Spleen (tissue), 7 donors: Measurements from ENCODE around the gene TEX13D.

Experiments used
- CTCF ChIP-seq, 11 experiments: fragments of 200-600 bp in 7 of 11; fragments of 450-650 bp in 4 of 11; sonication (generic) in 4 of 11; IDR thresholded peaks in 8 of 11; conservative IDR thresholded peaks in 3 of 11; 1 replicate in 7 of 11; 2 replicates in 4 of 11; pipeline versions ENCODE4 v1.4.0 to v1.8.0; 2016 to 2021; ENCODE audit warnings: antibody characterized with exemption in 11 of 11, inconsistent platforms in 4 of 11, mild to moderate bottlenecking in 1 of 11
- POLR2A ChIP-seq, 3 donors: fragments of 450-650 bp; IDR thresholded peaks; one replicate each; pipeline ENCODE4 v1.5.1; 2017; ENCODE audit warnings: antibody characterized with exemption in 3 of 3, mild to moderate bottlenecking in 1 of 3
- POLR2AphosphoS5 ChIP-seq, 3 donors: sonication (generic); formaldehyde crosslinking; IDR thresholded peaks; one replicate each; pipeline ENCODE4 v1.5.1; 2017; ENCODE audit warnings: antibody characterized with exemption in 3 of 3
- donor health status: DM: no; HTN: no; CAD: no; lungs with moderate emphysema.
- donor health status: DM: no; HTN: no; CAD: no.
- donor health status: DM: no; HTN: no; CAD: no.

DNA sequence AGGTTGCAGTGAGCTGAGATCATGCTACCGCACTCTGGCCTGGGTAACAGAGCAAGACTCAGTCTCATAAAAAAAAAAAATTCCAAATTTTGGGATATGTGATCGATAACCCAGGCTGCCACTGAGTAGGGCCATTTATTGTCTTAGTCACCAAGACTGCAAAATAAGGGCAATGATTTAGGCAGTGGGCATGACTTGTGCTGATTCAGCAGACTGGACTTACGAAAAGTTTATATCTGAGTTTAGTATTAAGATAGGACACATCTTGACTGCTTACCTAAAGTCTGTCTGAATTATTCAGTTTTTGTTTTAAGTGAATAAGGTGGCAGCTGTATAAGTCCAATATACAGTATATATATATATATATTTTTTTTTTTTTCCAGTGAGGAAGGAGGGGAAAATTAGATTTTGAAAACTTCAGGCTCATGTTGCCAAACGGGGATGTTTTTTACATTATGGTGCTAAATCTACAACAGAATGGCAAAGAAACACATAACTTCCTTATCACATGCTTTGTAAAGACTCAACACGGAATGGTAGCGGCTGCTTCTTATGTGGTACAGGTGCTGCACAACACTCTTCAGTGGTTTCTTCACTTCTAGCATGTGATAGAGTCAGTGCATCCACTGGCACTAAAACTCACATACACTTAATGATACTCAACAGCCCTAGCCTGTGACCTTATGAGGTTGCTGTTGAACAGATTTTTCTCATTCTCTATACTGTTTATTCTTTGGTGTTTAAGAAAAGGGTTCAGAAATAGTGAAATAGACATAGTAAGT, 6.5 kb downstream of the TEX13D start:
- TF ChIP-seq CTCF (IDR thresholded peaks at IDR 0.05 in 8 of 11, conservative IDR thresholded peaks at IDR 0.05 in 3 of 11) (no peak), POLR2A (IDR thresholded peaks at IDR 0.05) (no peak), POLR2AphosphoS5 (IDR thresholded peaks at IDR 0.05) (no peak)
